Uterus (tissue), 2 donors: ENCODE results near the gene CUTA.

Experiments used
- CTCF ChIP-seq, 4 experiments: fragments of 200-600 bp in 2 of 4; fragments of 450-650 bp in 2 of 4; sonication (generic) in 2 of 4; IDR thresholded peaks; one replicate each; pipeline ENCODE4 v1.5.1; 2016 to 2019; ENCODE audit warnings: antibody characterized with exemption in 4 of 4, mild to moderate bottlenecking in 2 of 4, moderate library complexity in 1 of 4
- POLR2A ChIP-seq, 2 donors: fragments of 450-650 bp; IDR thresholded peaks; one replicate each; pipeline ENCODE4 v1.6.1; 2016; ENCODE audit warnings: antibody characterized with exemption in 2 of 2, mild to moderate bottlenecking in 1 of 2, moderate library complexity in 1 of 2

GRCh38 chr6:33458676-33459075, 40.8 kb upstream of the CUTA start:
- TF ChIP-seq POLR2A (IDR thresholded peaks at IDR 0.05): no peak
- no peak for TF ChIP-seq CTCF (IDR thresholded peaks at IDR 0.05)
